ENCODE measurements around the gene NOS1AP. TPM values are rescaled to one million over a fixed set of nuclear protein-coding genes. Genes with fewer than 3 reads are reported as not detected.
"Not testable (repeated sequence)": the region's sequence is repeated elsewhere in the genome, so short reads cannot be mapped to it uniquely, and the experiment has no call there.

The NOS1AP gene
- total RNA-seq, 1 donor from 2014 or later, result 2.1 TPM

DNA sequence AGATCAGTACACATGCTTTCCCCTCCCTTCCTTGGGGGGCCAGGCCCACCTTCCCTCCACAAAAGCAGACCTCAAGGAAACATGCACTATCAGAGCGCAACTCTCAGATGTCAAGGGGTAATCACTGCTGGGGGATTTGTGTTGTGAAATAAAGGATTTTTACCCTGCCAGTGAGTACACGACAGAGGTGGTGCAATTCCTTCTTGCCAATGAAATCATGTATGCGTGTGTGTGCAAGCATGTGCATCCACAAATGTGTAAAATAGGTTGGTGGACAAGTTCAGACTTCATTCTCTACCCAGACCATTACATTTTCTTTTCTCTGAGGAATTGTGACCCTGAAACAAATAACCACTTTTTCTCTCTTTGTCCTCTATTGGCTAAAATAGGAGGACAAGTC, 9.8 kb upstream of the NOS1AP start:
- no peak for DNase-seq

DNA sequence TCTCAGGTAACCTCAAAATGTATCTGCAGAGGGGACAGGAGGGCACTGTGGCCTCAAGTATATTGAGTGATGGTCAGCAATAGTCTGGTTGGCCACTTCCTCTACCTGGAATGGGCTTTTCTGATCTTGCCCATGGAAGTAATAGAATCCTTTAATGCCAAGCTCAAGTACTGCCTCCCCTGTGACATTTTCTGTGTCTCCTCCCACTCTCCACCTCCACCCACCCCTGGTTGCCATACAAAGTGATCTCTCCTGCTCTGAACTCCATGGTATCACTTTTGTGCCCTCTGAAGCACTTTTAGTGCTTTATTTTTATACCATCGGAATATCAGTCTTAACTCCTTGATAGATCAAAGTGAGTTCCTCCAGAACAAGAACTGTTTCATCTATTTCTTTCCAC, 9.2 kb upstream of the NOS1AP start:
- DNase-seq, result no peak

DNA sequence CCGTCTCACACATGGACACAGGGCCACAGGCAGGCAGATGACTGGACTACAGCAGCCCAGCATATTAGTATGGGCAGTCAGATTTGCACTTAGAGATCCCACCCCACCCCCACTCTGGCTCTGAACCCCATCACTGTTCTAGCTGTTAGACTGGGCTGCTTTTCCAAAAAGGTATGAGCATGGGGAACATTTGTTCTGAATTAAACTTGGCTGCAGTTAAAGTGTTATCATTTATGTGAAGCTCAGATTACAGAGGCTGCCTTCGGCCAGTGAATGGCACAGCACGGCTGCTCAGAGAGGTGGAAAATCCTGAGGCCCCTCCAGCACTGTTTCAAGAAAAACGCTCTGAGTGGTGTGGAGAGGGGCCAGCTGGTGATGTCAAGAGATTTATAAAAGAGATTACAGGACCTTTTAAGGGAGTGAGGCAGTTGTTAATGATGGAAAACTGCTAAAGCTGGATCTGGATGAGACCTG, 6.9 kb upstream of the NOS1AP start:
- DNase-seq, result no peak

DNA sequence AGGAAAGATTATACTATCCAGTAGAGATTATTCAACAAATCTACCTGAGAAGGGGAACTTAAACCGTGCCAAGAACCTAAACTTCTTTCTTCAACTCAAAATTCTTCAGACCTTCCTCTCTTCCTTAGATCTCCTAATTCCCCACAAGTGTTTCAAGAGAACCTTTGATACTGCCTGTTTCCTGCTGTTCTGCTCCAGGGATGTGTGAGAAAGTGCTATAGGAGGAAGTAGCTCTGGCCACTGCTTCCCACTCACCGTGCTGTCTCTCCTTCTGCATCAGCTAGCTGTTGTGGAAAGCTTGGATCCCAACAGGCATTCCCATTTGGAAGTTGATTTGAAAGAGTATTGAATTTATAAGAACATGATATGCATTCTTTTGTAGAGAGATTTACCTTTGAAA, 4.5 kb upstream of the NOS1AP start:
- no peak for DNase-seq

DNA sequence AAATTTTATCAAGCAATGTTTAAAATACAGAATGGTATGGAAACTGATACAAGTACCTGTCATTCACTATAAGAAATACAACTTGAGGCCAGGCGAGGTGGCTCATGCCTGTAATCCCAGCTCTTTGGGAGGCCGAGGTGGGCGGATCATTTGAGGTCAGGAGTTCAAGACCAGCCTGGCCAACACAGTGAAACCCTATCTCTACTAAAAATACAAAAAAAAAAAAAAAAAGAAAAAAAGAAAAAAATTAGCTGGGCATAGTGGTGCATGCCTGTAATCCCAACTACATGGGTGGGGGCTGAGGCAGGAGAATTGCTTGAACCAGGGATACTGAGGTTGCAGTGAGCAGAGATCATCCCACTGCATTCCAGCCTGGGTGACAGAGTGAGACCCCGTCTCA, 2.7 kb upstream of the NOS1AP start:
- not testable (repeated sequence) for DNase-seq

DNA sequence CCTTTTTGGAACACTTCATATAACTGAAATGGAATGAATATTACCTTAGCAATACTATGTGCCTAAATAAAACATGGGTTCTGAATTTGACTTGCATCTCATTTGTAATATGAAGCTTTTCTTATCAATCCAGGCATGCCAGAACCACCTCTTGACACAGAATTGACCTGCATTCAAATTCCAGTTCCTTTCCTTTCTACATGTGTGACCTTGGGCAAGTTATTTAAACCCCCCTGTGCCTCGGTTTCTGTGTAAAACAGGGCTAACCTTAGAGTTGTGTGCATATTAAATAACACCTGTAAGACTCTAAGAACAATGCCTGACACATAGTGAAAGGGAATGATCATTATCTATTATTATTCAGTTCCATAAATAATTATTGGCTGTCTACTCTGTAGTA, 2.0 kb upstream of the NOS1AP start:
- no peak for DNase-seq

DNA sequence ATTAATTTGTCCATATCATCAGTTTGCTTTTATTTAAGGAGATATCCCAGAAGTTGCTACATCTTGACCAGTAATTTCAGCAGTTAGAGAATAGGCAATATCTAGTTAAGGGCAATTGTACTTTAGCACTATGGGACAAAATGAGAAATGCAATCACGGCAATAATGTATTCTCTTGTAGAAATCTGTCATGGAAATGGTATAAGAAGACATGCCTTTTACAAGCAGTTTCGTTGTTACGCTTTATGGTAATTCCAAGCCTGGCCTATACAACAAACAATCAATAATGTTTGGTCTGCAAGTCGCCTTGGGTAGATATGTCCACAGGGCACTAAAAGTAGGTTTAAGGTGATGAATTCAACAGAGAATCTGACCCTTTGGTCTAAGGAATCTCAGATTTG, 1.2 kb upstream of the NOS1AP start:
- no peak for DNase-seq

DNA sequence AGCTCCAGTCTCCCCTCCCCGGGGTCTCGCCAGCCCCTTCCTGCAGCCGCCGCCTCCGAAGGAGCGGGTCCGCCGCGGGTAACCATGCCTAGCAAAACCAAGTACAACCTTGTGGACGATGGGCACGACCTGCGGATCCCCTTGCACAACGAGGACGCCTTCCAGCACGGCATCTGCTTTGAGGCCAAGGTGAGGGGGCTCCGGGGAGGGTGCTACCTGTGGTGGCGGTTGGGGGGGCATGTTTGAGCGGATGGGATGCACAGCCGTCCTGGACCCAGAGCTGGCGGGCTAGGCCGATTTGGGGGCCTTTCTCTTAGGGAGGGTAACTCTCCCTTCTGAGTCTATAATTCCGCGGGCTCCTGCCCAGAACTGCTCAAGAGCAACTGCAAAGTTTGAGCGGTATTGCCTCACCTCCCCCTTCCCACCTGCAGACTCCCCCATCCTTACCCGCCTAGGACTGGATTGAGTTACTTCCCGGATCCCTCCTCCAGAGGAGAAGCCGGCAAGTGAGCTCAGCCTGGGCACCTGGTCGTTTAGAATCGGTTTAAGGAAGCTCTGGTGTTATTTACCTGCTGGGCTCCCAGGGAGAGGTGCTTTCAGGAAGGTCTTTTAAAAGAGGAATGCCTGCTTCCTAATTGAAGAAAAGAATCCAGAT, 730 bp downstream of the NOS1AP start:
- DNase-seq, result no peak

DNA sequence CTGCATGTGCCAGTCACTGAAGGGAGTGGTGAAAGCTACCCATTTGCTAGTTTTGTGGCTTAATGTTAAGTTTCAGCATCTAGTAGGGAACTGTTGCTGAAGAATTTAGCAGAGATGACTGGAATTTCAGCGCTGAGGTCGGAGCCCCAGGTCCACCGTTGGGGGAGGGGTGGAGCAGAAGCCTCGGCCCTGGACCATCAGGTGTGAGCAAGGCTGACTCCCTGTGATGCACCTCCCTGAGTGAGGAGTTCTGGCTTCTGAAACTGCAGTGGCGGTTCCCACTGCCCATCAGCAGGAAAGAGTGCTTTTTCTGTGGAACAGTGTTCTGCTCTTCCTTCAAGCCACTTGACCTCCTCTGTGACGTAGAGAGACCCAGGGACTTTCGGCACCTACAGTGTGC, 1.3 kb downstream of the NOS1AP start:
- no peak for DNase-seq

DNA sequence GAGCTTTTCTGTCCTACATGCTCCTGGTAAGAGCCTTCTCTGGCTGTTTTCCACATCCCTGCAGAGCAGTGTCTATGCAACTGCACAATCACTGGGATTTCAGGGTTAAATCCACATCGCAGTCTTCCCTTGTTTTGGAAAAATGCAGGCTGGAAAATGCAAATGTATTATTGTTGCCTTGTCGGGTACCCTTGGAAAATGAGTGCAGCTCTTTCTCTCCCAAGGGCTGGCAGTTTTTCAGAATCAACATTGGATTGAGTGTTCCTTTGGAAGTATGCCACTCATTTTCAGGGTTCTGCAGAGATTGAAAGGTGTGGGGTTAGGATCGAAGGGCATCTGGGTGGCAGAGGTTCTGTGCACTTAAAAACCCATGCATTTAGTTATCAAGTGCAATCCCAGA, 3.2 kb downstream of the NOS1AP start:
- DNase-seq, result no peak

DNA sequence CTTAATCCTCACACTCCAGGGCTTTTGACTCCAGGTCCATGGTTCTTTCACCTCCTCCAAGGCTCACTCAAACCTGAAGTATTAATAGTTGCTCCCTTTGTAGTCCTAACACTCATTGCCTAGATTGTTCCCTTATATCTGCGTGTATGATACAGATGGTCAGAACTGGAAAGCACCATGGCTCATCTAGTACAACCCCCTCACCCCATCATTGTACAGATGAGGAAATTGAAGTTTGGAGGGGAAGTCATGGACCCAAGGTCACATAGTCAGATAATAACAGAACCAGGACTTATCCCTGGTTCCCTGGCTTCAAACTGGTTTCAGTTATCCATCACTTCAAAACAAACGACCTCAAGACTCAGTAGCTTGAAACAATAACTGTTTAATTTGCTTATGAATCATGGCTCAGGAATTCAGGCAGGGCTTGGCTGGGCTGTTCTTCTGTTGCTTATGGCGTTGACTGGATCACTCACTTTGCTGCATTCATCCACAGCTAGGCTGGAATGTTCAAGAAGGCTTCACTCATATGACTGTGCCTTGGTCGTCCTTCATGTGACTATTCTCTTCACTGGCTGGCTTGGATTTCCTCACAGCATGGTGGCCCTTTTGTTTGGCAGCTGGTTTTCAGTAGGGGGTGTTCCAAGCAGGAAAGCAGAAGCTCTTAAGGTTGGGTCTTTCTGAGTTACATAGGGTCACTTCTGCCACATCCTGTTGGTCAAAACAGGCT, 5.0 kb downstream of the NOS1AP start:
- no peak for DNase-seq

DNA sequence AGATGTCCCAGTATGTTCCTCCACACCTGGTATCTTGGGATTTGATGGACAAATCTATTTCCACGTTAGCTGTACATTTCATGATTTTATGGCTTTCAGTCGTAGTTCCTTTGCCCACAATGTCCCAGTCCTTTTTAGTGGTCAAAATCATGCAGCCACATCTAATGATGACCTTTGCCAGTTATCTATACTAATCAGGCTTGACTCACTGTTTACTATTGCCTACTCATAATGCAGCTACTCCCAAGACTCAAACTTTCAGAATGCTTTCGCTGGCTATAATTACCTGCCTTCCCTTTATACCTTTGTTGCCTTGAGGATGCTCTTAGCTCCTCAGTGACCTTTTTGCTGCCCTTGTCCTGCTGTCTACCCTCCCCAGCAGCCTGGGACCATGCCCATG, 6.4 kb downstream of the NOS1AP start:
- no peak for DNase-seq

DNA sequence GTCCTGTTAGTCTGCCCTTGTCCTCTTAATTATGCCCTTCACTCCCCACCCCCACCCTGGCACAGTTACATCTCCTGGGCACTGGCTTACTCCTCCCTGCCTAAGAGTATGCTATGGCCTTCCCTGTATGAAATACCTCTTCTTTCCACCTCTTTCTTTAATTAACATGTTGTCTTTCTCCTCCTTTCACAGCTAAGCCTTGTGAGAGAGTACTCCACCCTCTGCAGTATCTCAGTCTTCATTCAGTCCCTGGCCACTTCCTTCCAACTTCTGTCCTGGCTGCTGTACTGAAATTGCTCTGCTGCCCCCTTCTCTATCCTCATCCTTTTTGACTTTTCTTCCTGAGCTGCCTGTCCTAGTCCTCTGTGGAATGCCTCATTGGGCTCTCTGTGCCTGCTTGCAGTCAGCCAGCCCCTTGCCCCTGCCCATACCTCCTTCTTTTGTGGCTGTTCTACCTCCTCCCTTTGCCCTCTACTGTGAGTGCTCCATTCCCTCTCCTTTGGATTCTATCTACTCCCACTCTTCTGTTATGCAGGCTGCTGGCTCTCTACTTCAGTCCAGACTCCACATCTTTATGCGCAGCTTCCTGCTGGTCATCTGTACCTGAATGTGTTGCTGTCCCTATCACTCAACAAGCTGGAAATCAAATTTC, 8.3 kb downstream of the NOS1AP start:
- DNase-seq, result no peak

DNA sequence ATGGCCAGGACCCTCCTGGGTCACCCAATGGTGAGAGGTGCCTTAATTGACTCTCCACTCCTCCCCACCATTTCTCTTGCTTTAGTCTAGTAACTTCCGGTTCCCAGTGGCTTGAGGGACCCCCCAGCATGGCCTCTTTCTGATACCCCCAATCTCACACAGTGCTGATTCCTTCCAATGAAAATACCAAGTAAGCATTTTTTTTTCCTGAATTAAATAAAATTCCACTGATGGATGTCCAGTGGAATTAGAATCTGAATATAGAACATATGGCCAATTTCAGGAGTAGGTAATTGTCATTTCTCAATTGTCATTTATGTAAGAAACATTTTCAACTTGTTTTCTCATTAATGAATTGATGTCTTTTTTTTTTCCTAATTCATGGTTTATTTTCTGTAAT, 9.5 kb downstream of the NOS1AP start:
- DNase-seq, result no peak

DNA sequence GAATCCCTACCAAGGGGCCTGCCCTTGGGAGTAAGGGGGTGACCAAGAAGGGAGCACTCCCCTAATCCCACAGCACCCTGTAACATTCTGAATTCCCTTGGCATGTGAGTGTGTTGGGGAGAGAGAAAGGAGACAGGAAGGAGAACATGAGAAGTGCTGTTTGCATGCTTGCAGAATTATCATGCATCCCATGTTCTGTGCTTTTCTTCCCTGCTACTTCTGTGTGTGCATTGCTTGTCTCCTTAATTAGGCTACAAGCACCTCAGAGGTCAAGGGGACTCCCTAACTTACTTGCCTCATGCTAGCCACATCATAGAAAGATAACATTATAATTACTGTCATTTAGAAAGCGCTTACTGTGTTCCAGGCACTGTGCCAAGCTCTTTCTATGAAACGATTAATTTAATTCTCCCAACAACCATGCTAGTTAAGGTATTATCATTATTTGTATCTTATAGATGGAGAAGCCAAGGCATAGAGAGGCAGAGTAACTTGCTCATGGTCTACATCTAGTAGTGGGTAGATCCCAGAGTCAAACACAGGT, 11.1 kb downstream of the NOS1AP start:
- DNase-seq, result no peak

DNA sequence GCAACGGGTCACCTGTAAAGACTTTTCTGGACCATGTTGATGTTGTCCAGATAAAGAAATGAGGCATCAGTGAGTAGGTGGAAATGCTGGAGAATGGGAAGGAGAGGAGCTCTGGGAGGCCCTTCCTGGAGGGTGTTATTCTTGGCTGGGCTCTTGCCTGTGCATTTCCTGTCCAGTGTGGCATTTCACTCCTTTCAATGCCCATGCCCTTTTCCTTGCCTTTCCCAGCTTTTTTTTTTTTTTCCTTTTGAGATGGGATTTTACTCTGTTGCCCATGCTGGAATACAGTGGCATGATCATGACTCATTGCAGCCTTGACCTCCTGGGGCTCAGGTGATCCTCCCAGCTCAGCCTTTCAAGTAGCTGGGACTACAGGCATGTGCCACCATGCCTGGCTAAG, 11.8 kb downstream of the NOS1AP start:
- no peak for DNase-seq

DNA sequence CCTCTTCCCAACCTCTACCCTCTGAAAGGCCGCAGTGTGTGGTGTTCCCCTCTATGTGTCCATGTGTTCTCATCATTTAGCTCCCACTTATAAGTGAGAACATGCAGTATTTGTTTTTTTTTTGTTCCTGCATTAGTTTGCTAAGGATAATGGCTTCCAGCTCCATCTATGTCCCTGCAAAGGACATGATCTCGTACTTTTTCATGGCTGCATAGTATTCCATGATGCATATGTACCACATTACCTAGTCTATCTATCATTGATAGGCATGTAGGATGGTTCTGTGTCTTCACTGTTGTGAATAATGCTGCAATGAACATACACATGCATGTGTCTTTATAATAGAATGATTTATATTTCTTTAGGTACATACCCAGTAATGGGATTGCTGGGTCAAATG, 12.6 kb downstream of the NOS1AP start:
- DNase-seq, result not testable (repeated sequence)

DNA sequence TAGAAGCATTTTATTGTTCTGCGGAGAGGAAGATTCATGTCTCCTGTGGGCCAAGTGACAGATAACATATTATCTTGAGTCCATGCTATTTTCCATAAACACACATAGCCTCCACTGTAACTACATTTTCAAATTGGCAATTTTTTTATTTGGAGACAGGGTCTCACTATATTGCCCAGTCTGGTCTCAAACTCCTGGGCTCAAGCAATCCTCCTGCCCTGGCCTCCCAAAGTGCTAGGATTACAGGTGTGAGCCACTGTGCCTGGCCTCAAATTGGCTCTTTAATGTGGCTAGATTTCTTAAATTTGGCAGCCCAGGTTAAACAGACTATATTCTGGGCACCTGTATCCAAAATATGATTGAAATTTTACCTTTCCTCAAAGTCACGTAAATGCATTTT, 13.8 kb downstream of the NOS1AP start:
- no peak for DNase-seq

DNA sequence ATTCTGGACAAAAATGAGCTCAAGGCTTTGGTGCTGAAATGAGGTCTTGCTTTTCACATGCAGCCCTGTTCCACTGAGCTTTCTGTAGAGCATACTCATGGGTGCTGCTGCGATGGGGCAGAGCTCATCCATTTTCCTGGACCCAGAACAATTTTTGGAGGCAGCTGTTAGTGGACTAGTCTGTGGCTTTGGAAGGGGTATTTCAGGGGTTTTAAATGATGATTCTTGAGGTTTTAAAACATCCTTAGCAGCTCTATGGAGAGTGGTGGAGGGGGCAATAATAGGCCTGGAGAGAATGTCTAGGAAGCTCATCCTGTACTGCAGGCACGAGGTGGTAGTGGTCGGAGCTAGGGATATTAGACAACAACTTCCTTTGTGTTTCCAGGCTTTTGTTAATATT, 16.5 kb downstream of the NOS1AP start:
- no peak for DNase-seq

DNA sequence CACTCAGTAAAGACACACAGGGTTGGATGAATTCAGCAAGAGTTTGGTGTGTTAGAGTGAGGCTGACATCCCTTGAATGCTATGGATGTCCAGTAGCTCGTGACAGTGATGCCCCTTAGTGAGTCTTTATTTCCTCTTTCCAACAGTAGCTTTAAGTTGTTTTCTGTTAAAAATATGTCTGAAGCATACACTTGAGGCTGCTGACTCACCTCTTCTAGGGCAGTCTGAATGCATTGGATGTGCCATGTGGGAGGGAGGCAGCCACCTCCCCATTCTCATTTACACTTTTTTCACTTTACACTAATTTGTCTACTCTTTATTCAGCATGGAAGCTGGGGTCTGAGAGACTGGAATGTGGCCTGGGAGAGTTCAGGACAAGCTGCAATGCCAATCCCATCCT, 17.6 kb downstream of the NOS1AP start:
- DNase-seq, result no peak

DNA sequence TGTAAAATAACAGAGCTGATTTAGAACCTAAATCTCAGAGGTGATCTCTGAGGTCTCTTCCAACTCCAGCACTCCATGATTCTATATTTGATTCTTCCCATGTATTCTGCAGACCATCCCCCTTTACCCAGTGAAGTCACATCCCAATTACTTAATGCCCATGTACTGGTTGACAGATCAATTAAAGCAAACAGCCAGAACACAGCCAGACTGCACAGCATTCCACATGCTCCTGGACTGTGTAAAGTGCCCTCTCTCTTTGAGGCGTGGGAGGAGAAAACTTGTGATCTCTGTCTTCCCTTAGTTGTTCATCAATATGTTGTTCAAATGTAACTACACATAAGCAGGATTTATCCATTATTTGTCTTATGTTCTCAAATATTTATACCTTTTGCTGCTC, 18.1 kb downstream of the NOS1AP start:
- DNase-seq, result no peak

DNA sequence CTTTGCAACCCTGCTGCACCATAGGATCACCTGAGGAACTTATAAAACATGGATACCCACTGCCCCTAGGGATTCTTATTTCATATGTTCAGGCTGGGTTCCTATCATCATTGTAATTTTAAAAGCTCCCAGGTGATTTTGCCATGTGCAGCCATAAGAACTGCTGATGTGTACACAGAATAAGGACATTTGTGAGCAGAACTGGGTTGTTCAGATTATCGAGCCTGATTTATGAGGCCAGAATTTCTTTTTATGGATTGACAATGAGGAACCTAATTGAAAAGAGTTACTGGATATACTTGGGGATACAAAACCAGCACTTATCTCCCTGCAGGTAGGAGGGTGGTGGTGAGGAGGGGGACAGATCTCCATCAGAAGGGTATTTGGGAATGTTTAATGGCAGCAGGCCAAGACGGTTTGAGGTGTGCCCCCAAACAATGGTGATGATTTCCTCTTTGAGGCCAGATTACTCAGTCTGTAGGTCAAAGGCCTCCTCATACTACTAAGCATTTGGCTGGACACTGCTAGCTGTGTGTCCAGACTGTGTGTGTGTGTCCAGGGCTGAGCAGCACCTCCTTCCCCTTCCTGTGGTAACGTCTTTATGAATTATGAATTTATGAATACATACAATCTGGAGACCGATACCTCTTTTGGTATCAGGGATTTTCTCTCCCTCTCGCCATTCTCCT, 18.9 kb downstream of the NOS1AP start:
- DNase-seq, result no peak

DNA sequence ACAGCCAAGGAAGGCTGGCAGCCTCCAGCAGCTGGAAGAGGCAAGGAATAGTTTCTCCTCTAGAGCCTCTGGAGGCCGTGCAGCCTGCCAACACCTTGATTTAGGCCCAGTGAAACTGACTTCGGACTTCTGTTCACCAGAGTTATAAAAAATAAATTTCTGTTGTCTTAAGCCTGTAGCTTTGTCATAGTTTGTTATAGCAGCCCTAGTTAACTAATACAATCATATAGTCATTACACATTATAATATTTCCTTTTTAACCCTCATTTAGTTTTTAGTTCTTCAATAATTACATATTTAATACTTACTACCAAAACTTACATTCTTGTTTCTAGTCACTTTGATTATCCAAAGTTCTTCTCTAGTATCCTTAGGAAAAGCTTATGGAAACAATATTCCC, 20.3 kb downstream of the NOS1AP start:
- DNase-seq, result no peak

Measured in skin of body (tissue), 2 donors.